SKM-1 (cell line): ENCODE data around the gene FAM240A.
"Not testable (repeated sequence)": the region's sequence is repeated elsewhere in the genome, so short reads cannot be mapped to it uniquely, and the experiment has no call there.

Experiments used
- DNase-seq: peaks from one replicate; lab custom pipeline; 2025; ENCODE audit not compliant: unreplicated experiment; lab: John Stamatoyannopoulos, UW

The FAM240A gene

DNA sequence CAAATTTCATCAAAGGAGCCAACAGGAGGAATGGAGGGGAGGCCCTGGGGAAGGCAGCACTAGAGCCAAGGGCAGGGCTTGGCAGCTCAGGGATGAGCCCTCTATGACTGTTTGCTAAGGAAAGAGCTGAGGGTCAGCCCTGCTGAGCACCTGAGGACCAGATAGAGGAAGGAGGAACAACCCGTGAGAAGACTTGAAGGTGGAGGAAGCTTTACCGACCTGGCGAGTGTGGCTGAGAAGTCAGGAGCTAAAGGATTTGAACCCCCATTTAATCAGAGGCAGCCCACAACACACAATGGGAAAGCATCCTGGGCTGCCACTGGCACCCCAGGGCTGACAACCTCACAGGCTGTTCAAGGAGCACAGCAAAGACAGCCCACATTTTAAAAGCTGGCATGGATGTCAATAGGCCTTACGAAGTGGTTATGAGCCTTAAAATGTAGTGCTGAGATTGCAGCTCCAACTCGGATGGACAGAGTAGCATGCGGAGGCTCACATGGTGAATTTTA lies 25.5 kb upstream of the FAM240A start:
- no peak for DNase-seq

DNA sequence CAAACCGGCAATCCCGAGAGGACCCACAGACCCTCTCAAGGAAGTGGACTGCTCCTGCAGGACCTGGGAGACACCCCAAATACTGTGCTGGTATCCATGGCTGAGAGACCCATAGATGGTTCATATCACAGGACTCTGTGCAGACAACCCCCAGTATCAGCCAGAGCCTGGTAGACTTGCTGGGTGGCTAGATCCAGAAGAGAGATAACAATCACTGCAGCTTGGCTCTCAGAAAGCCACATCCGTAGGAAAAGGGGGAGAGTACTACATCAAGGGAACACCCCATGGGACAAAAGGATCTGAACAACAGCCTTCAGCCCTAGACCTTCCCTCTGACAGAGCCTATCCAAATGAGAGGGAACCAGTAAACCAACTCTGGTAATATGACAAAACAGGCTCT lies 25.1 kb upstream of the FAM240A start:
- not testable (repeated sequence) for DNase-seq

DNA sequence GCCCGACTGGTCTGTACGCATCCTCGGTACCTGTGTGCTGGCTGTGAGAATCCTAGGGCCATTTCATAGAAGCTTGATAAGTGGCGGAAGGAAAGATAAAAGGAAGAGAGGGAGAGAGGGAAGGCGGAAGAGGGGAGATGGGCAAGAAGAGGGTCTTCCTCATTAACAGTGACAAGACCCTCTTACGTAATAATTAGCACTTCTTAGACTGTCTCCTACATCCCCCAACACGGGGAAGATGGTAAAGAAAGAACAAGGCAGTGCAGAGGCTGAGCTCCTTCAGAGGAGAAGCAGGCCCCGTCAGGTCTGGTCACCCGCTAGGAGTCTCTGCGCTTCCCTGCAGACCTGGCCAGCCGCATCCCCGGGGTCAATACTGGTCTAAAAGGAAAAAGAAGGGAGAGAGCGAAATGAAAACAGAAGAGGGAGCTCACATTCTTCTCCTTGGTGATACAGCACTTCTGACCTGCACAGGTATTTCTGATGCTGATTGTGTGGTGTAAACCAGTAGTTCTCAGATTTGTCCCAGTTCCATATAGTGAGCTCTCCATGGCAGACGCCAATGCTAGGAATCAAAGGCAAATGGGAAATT lies 19.0 kb upstream of the FAM240A start:
- DNase-seq: no peak

DNA sequence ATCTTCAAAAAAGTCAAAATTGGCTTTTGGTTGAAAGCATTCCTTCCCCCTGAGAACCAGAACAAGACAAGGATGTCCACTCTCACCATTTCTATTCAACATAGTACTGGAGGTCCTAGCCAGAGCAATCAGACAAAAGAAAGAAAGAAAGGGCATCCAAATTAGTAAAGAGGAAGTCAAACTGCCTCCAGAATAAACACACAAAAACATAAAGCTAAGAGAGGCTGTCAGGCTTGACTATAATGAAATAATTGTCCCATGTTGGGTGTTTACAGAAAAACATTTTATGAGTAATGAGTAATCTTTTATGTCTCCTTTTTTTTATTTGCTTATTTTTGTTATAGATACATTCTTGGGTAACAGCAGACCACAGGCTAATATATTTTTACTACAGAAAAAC lies 18.3 kb upstream of the FAM240A start:
- DNase-seq: no peak

DNA sequence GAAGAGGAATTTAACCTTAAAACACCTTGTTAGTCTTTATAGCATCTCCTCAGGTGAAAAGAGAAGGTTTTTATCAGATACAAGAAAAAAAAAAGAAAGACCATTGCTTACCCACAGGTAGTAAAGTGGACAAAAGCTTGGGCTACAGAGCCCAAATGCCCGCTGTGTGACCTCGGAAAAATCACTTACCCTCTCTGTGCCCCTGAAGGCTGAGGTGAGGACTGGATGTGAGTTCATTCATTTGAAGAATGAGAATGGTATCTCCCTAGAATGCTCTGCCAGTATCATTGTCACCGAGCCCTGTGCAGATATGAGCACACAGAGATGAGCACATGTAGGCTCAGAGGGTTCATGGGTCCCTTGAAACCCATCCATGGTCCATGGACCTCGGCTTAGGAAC lies 17.6 kb upstream of the FAM240A start:
- no peak for DNase-seq

DNA sequence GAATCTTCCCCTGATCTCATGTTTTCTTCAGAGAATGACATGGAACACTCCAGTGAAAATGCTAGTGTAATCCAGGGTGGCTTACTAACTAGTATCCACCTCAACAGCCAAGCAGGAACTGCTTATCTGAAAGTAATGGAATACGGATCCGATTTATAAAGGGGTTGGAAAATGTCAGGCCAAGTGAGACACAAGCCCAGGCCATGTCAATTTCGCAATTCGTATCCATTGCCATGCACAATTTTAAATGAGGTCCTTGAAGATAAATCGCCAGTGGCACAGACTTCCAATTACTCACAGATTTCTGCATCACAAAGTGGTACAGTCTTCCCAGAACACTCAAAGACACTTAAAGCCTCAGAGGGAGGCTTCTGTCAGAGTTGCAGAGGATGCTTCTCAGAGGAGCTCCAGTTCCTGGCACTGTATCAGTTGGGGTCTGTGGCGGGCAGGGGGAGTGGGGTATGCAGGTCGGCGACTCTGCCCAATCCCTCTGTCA lies 16.5 kb upstream of the FAM240A start:
- no peak for DNase-seq

DNA sequence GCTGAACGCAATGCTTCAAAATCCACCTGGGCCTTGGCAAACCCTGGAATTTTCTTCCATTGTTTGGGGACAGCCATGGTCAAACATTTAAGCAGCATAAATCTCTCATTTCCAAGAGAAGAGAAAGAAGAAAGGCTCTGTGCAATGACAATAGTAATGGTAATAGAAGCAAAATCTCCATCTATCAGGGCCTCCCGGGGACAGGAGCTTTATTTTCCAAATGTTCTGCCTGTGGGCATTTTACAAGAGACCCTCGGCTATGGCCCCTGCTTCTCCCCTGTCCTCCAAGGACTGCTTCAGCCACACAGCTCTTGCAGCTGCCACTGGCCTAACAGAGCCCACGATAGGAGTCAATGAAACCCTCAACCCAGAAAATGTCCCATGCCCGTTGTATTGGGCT lies 12.7 kb upstream of the FAM240A start:
- DNase-seq: no peak

DNA sequence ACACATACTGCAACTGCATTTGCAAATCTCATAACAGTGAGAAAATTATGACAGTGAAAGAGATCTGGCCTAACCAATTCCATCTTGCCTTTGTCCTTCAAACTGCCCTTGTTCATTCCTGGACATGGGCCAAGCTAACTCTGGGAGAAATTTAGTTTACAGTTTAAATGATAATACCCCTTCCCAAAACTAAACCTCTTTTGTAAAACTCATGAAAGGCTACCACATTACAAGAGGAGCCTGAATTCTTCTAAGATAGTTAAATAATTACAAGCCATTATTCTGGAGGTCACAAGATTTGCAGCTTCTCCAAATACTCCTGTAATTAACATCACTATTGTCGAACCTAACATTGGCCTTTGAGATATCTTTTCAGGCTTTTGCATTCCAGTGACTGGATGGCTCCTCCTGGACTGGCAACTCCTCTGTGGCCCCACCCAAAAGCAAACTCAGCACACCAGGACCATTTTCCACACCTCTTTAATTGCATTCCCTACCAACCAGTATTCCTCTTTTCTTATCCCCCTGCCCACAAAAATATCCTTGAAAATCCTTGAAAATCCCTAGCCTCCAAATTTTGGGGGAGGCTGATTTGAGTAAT lies 8.8 kb upstream of the FAM240A start:
- DNase-seq: no peak

DNA sequence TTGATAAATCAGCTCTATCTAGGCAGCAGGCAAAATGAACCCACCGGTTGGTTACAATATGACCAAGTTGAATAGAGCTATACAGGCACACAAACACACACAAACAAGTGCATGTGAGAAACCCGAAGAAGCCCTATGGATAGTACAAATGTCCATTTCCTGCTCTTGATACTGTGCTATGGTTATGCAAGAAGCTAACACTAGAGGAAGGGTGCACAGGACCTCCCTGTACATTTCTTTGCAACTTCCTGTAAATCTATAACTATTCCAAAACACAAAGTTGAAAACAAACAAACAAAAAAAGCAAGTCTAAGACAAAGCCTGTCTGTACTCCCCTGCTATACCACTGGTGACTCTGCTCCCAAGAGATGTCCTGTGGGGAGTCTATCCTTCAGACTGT lies 8.2 kb upstream of the FAM240A start:
- DNase-seq: no peak

DNA sequence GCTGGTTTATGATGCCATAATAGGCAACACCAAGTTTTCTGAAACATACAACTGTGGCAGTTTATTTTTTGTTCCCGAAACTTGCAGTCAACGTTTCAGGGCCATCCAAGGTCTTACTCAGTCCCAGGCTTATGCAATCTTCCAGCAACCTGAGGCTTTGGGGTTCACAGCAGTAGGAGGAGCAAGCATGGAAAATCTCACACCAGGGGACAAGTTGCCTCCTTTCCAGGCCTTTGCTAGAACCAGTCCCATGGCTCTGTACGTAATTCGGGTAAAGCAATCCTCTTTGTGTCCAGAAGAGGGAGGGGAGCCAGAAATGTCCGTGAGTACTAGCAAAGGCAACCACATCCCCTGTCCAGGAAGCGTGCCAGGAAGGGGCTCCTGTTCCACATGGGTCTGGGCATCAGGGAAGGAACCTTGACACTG lies 4.7 kb upstream of the FAM240A start:
- no peak for DNase-seq

DNA sequence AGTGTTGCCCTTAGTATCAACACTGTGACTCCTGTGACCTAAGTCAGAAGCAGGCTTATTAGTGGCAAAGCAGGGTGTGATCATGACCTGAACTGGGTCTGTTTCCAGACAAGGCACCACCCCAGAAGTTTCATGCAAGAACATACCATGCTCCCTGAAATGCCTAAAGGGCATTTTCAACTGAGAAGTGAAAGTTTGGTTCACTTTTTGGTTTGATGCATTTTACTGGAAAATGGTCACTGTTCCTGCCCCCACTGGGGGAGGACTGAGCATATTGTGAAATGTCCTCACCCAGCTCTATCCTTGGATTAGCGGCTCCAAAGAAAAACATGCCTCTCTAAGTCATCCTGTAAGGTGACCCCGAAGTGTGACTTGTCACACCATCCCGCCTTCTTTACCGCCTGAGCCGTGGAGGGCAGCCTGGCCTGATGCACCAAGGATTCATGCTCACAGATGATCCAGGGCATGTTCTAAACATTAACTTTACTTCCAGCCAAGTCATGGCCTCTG lies 3.1 kb upstream of the FAM240A start:
- DNase-seq: no peak

DNA sequence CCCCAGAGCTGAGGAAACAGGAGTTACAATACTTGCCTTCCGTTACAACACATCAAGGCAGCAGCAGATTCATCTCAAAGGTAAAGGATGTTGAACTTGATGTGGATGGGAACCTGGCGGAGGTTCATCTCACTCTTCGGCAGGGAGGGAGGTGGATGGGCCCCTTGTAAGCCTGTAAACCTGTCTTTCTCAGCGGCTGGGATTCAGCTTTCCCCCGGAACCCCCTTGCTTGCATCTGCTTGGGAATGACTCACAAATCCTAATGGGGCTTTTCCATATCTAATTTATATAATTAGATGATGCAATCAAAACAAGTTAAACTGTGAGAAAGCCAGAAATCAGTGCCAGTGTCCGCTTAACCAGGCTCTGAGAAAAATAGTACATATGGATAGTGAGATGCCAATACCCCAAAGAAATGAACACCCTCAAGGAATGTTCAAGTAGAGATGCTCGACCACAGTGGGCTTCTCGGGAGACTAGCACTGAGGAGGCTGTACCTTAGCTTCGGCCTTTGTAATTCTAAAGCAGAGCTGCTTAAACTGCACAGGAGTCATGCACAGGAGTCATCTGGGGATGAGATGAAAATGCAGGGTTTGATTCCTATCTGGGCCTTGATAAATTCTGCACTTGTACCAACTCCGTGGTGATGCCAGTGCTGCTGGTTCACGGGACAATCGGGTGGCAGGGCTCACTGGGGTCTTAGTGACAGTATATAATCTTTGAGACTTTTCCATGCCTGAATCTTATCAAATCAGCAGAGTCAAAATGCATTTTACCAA lies 2.2 kb upstream of the FAM240A start:
- no peak for DNase-seq

DNA sequence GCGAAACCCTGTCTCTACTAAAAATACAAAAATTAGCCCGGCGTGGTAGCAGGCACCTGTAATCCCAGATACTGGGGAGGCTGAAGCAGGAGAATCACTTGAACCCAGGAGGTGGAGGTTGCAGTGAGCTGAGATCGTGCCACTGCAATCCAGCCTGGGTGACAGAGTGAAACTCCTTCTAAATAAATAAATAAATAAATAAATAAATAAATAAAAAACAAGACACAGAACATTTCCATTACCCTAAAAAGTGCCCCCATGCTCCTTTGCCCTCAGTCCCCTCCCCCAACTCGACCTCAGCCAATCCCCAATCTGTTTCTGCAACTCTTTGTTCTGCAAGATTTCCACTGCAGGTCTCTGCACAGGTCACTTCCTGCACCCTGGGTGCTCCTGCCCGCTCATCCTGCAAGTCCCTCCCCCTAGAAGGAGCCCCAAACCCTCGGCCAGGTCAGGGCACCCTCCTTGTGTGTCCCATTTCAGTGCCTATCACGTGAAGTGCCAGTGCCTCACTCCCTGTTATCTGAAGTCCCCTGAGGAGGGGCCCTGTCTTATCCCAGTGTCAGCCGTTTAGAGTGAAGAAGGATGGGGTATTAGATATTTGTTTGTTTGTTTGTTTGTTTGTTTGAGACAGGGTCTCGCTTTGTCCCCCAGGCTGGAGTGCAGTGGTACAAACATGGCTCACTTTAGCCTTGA lies 1.1 kb downstream of the FAM240A start:
- DNase-seq: no peak

DNA sequence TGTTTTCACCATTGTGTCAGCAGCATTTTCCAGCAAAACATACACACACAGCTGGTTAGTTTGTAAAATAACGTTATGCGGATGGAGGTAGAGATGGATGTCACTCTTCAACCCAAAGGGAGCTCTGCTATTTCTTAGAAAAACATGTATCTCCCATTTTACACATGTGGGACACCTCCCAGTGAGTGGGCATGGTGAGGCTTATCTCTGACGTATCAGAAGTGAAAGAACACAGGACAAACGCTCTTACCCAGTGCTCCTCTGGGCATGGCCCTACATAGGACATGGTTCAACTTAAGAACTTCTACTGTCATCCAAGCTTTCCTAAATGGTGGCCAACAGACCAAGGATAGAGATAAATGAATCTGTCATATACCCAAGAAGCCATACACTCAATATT lies 2.1 kb downstream of the FAM240A start:
- DNase-seq: no peak

DNA sequence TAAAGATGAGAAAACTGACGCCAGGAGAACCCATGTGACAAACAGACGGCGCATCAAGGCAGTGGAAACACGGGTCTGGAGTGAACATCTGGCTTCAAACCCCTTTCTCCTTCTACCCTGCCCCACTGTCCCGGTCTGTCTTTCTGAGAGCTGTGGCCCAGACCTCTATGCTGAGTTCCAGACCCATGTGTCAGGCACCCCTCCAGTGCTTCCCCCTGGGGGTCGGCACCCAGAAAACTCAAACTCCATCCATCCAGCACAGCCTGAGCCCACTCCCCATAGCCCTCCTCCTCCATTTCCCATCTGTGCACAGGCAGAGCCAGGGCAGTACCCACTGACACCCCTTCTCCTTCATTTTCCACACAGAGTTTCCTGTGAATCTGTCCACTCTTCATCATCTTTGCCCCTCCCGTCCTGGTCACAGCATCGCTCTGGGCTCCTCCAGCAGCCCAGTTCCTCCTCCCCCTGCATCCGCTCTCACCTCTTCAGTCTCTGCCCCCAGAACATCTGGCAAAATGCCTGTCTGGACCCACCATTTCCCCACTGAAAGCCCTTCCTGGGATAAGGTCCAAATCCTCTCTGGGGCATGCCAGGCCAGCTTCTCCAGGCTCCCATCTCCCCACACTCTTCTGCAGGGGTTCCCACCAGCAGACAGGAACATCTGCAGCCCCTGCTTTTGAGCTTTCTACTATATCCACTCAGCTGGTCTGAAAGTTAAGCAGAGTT lies 2.9 kb downstream of the FAM240A start:
- no peak for DNase-seq

DNA sequence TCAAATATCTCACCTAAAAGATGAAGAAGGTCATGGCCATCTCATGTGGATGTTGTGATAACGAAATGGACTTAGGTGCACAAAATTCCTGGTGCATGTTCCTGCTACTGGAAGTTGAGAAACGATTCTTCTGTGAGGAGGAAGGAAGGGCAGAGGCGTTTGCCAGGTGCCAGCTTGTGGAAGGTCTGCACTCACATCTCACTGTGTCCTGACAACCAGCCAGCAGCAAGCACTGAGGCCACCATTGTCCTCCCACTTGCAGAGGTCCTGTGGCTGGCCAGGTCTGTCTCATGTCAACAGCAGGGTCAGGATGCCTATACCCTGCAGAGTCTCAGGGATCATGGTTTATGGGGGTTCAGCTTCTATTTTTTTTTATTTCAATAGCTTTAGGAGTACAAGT lies 3.7 kb downstream of the FAM240A start:
- no peak for DNase-seq

DNA sequence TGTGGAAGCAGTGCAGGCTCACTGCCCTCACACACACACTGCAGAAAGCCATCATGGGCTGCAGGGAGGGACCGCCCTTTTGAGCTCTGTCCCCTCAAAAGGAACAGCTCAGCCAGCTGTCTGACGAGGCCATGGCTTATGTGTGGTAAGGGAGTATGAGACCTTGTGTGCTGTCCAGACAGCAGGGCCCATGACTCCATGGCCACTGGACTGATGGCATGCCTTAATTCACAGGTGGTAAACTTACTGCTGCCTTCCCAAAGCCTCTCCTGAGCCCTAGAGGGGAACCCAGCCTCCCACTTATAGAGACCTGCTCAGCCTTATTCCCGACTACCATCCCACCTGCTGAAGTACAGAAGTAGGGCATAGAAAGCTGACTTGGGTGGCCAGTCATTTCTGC lies 5.6 kb downstream of the FAM240A start:
- no peak for DNase-seq

DNA sequence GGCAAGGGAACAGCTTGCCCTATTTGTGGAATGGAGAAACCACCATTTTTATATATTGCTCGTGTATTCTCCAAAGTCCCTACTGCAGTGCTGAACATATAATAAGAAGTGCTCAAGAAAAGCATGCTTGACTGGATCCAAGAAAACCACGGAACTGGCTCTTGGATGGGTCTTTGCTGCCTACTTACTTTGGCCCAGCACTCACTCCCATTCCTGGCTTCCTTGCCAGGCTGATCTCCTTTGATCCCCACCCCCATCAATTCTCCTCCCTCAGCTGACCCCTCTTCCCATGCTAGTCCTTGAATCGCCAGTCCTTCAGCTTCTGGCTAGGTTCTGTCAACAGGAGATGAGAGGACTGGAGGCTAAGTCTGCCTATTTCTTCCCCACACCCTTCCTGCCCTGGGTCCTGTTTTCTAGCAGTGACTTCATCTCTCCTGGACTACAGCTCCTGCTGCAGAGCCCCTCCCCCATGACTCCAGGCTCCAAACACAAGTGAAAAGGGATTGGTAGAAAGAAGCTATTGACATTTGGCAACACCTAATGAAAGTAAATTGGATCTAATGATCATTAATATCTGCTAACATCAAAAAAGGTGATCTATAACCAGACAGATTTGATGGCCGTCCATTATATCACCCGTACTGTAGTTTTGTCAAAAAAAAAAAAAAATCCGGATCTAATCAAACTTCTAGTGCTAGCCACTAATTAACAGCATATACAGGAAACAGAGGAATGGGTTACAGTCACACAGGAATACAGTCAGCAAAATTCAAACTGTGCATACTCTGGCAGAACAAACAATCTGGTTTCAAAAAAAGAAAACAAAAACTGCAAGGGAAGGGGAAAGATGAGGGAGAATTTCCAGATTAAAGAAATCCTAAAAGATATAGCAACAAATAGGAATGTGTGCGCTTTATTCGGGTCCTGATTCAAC lies 7.8 kb downstream of the FAM240A start:
- DNase-seq: no peak

DNA sequence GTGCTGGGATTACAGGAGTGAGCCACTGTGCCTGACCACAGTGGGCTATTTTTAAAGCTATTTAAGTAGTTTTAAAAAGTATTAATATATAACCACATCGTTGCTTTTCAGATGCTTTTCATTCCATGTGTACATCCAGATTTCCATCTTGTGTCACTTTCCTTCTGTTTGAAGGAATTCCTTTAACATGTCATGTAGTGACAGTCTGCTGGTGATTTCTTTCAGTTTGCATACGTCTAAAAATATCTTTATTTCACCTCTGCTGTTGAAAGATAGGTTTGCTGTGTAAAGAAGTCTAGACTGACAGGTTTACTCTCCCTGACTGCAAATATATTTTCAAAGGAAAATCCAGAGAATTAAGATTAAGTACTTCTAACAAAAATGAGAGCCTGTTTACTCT lies 12.2 kb downstream of the FAM240A start:
- DNase-seq: no peak
